DND-41 (cell line): Measurements from ENCODE around the gene GRM4.

Experiments used
- EZH2 ChIP-seq: IDR thresholded peaks from 3 replicates; pipeline ENCODE4 v1.6.1; 2012; ENCODE audit warnings: borderline replicate concordance, low read depth, mild to moderate bottlenecking, moderate library complexity, low read length, inconsistent platforms; ENCODE audit not compliant: severe bottlenecking
- TF ChIP-seq, protein P1 (sequence below): IDR thresholded peaks from 2 replicates; pipeline ENCODE4 v1.5.1; 2012; ENCODE audit warnings: borderline replicate concordance, low read length, moderate library complexity, mild to moderate bottlenecking; ENCODE audit not compliant: poor library complexity, severe bottlenecking; ENCODE audit errors: extremely low read depth

DNA sequence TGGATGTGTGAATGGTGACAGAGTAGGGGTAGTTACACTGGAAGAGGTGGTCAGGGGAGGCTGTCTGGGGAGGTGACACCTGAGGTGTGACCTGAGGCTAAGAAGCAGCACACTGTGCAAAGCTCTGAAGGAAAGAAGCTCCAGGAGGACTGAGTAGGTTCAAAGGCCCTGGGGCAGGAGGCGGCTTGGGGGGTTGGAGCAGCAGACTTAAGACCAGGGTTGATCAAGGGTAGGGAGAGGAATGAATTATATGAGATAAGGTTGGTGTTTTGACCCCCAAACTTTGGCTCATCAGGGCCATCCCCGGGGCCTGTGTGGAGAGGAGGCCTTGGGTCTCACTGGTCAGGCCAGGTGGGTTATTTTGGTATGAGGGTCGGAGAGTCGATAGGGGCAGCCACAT is 166.1 kb downstream of the GRM4 start:
- TF ChIP-seq, protein P1, sequence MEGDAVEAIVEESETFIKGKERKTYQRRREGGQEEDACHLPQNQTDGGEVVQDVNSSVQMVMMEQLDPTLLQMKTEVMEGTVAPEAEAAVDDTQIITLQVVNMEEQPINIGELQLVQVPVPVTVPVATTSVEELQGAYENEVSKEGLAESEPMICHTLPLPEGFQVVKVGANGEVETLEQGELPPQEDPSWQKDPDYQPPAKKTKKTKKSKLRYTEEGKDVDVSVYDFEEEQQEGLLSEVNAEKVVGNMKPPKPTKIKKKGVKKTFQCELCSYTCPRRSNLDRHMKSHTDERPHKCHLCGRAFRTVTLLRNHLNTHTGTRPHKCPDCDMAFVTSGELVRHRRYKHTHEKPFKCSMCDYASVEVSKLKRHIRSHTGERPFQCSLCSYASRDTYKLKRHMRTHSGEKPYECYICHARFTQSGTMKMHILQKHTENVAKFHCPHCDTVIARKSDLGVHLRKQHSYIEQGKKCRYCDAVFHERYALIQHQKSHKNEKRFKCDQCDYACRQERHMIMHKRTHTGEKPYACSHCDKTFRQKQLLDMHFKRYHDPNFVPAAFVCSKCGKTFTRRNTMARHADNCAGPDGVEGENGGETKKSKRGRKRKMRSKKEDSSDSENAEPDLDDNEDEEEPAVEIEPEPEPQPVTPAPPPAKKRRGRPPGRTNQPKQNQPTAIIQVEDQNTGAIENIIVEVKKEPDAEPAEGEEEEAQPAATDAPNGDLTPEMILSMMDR, result no peak
- no peak for TF ChIP-seq EZH2
